ENCODE measurements around the gene SEBOX. TPM values are rescaled to one million over a fixed set of nuclear protein-coding genes. Genes with fewer than 3 reads are reported as not detected.

The SEBOX gene
- total and polyA plus RNA-seq, 2 of the 8 experiments (the other 6 are each of a cell fraction or from before 2014, with no cell fraction given): not detected

DNA sequence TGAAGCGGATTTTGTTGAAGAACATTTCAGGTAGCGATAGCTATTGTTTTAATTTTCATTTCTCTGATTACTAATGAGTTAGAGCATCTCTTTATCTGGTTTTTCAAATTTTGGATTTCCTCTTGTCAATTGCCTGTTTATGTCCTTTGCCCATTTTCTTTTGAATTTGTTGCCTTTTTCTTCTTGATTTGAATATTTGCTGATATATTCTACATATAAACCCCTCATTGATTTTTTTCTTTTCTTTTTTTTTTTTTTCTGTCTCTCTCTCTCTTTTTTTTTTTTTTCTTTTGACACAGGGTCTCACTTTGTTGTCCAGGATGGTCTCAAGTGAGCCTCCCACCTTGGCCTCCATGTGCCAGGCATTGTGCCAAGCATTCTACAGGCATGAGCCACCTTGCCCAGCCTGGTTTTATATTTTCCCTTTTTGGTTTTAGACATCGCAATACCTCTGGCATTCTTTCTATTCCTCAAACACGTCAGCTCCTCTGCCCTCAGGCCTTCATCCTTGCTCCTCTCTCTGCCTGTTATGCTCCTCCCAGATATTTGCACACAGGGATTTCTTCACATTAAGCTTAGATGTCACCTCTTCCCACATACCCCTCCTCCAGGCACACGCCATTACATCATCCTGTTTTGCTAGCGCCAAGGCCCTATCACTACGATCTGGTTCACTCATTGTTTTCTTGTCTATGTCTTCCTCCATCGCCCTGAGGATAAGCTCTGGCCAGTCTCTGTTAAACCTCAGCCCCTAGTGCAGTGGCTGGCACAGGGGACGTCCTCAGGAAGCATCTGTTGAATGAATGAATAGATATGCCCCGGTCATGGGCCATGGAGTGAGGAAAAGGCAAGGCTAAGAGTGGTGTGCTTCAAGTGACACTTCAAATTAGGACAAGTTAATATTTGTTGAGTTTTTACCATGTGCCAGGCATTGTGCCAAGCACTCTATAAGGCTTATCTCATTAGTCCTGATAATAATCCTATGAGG, 15.1 kb upstream of the SEBOX start:
- Histone ChIP-seq H3K27me3 (replicated peaks in 1 of 4; ENCODE audit: control insufficient read depth in 3 of 4, extremely low read depth in 1 of 4, insufficient read depth in 3 of 4, low read length in 3 of 4) (peaks cover 33 to 55% (median 48%) of the 10 kb centered on the region in 4 experiments), H2BK120ac (replicated peaks; ENCODE audit: low read depth, low read length) (no peak overlapping the region), H3K56ac (replicated peaks; ENCODE audit: insufficient read length, low read depth, low read length) (no peak overlapping the region), H3K9me3 (ENCODE audit: insufficient read depth in 2 of 2, low read depth in 1 of 2, low read length in 1 of 2) (no peaks in the 10 kb centered on the region), H3K79me1 (ENCODE audit: low read depth, low read length) (no peaks in the 10 kb centered on the region; the same call in 1 of the 2 replicates), H3K4me1 (replicated peaks in 1 of 4; ENCODE audit: control insufficient read depth in 3 of 4, insufficient read depth in 4 of 4, low read length in 3 of 4) (peaks cover 0 to 13% (median 6%) of the 10 kb centered on the region in 4 experiments; a peak in 4 of 7 replicates), H4K8ac (ENCODE audit: extremely low read depth, insufficient read depth, low read length) (no peak overlapping the region), H2BK20ac (ENCODE audit: low read length) (0 out of 2 replicates have a peak overlapping the region, but pooled peaks have one; percentile 21), H3K14ac (ENCODE audit: insufficient read length) (no peak overlapping the region), H3K9ac (replicated peaks in 1 of 4; ENCODE audit: extremely low read depth in 1 of 4, low read depth in 3 of 4, low read length in 3 of 4) (no peak overlapping the region), H3K18ac (ENCODE audit: extremely low read depth, low read length) (no peak overlapping the region), H4K91ac (replicated peaks; ENCODE audit: insufficient read length, low read length) (no peak overlapping the region), H2BK15ac (ENCODE audit: low read length) (no peak overlapping the region), H2AK5ac (ENCODE audit: low read depth, low read length) (no peak overlapping the region), H3K23me2 (ENCODE audit: low read depth, low read length) (peaks cover 14% of the 10 kb centered on the region), H3K79me2 (ENCODE audit: control insufficient read depth in 1 of 2, insufficient read depth in 2 of 2, low read length in 2 of 2) (no peaks in the 10 kb centered on the region), H3K4me3 (ENCODE audit: extremely low read depth in 1 of 4, insufficient read depth in 2 of 4, low read depth in 3 of 4, low read length in 4 of 4) (no peak overlapping the region), H2AFZ (ENCODE audit: low read length) (no peak overlapping the region), H2BK12ac (ENCODE audit: low read depth, low read length) (no peak overlapping the region), H2BK5ac (ENCODE audit: low read depth, low read length) (no peak overlapping the region), H3K23ac (ENCODE audit: insufficient read length) (no peak overlapping the region), H4K5ac (ENCODE audit: insufficient read length, low read depth, low read length) (no peak overlapping the region), H3K4me2 (ENCODE audit: insufficient read depth in 1 of 2, low read depth in 2 of 2, low read length in 2 of 2) (no peak overlapping the region; a peak in 1 of 4 replicates), H3K27ac (ENCODE audit: low read depth, low read length) (no peak overlapping the region), H4K20me1 (replicated peaks in 1 of 2; ENCODE audit: control insufficient read depth in 1 of 2, insufficient read depth in 2 of 2, low read length in 2 of 2) (peaks cover 2 to 9% of the 10 kb centered on the region in 2 experiments), H3K4ac (replicated peaks; ENCODE audit: insufficient read length, low read depth, low read length) (no peak overlapping the region), H3K36me3 (ENCODE audit: control insufficient read depth in 2 of 4, insufficient read depth in 4 of 4, low read length in 3 of 4) (no peaks in the 10 kb centered on the region)
- 85% methylated on average over 10 of the region's 10 CpGs; no CpG with 5 or more reads in 1 of the 2 experiments for WGBS, 2 experiments (ENCODE audit: extremely low coverage in 1 of 2, insufficient coverage in 1 of 2, insufficient read length in 1 of 2, insufficient replicate concordance in 2 of 2, low coverage in 1 of 2, low lambda C conversion rate in 2 of 2, missing lambda C conversion rate in 1 of 2)
- ChIA-PET CTCF (ENCODE audit: partially characterized antibody) (interaction anchor here (0.9 to 14.7 kb wide), 11 partner anchors 8 to 169 kb away, joined by 3 to 142 read pairs (median 4); partner anchors contain the start of gene SARM1), POLR2A (ENCODE audit: partially characterized antibody) (interaction anchor here (0.6 to 12.7 kb wide), 4 partner anchors 8 to 23 kb away, joined by 3 to 135 read pairs (median 6); partner anchors contain the start of genes POLDIP2, SARM1 and SLC46A1)
- no peak for DNase-seq (ENCODE audit: low read depth in 1 of 2, low spot score in 2 of 2)
- no peak for FAIRE-seq
- no peak for TF ChIP-seq SP4 (IDR thresholded peaks at IDR 0.05; ENCODE audit: low read length)
- TF ChIP-seq SP2 (IDR thresholded peaks at IDR 0.05; ENCODE audit: low read length): no peak
- TF ChIP-seq PHF8 (conservative IDR thresholded peaks at IDR 0.05; ENCODE audit: low read depth, low read length): no peak
- TF ChIP-seq TAF7 (optimal IDR thresholded peaks at IDR 0.05; ENCODE audit: borderline replicate concordance, low read depth, low read length): no peak
- TF ChIP-seq CBX5 (IDR thresholded peaks at IDR 0.05; ENCODE audit: low read depth, low read length): no peak
- TF ChIP-seq, protein P1, sequence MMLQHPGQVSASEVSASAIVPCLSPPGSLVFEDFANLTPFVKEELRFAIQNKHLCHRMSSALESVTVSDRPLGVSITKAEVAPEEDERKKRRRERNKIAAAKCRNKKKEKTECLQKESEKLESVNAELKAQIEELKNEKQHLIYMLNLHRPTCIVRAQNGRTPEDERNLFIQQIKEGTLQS (IDR thresholded peaks at IDR 0.05; ENCODE audit: insufficient read depth, low read depth, low read length): no peak
- TF ChIP-seq, protein P2, sequence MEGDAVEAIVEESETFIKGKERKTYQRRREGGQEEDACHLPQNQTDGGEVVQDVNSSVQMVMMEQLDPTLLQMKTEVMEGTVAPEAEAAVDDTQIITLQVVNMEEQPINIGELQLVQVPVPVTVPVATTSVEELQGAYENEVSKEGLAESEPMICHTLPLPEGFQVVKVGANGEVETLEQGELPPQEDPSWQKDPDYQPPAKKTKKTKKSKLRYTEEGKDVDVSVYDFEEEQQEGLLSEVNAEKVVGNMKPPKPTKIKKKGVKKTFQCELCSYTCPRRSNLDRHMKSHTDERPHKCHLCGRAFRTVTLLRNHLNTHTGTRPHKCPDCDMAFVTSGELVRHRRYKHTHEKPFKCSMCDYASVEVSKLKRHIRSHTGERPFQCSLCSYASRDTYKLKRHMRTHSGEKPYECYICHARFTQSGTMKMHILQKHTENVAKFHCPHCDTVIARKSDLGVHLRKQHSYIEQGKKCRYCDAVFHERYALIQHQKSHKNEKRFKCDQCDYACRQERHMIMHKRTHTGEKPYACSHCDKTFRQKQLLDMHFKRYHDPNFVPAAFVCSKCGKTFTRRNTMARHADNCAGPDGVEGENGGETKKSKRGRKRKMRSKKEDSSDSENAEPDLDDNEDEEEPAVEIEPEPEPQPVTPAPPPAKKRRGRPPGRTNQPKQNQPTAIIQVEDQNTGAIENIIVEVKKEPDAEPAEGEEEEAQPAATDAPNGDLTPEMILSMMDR (IDR thresholded peaks at IDR 0.05; ENCODE audit: control extremely low read depth in 1 of 3, insufficient read depth in 1 of 3, low read depth in 1 of 3, low read length in 3 of 3): no peak
- TF ChIP-seq SRF (IDR thresholded peaks at IDR 0.05; ENCODE audit: low read depth, low read length): no peak
